ENCODE results near the gene HERPUD2.
"Not testable (repeated sequence)": the region's sequence is repeated elsewhere in the genome, so short reads cannot be mapped to it uniquely, and the experiment has no call there.

HERPUD2 gene

GRCh38 chr7:35712563-35713226 lies 17.8 kb upstream of the HERPUD2 start:
- DNase-seq, result no peak

- DNase-seq, result no peak
These were observed 12.5 kb upstream of the HERPUD2 start for GRCh38 chr7:35707422-35707821.

- no peak for DNase-seq
These were observed 11.1 kb upstream of the HERPUD2 start for GRCh38 chr7:35705932-35706461.

- DNase-seq, result no peak
These were observed 9.3 kb upstream of the HERPUD2 start for GRCh38 chr7:35704261-35704660.

GRCh38 chr7:35702541-35702940 lies 7.6 kb upstream of the HERPUD2 start:
- no peak for DNase-seq

GRCh38 chr7:35701287-35701900 lies 6.5 kb upstream of the HERPUD2 start:
- DNase-seq, result no peak

GRCh38 chr7:35700865-35701264 lies 5.9 kb upstream of the HERPUD2 start:
- no peak for DNase-seq

GRCh38 chr7:35700333-35700732 lies 5.4 kb upstream of the HERPUD2 start:
- no peak for DNase-seq

GRCh38 chr7:35699796-35700305 lies 4.9 kb upstream of the HERPUD2 start:
- no peak for DNase-seq

- not testable (repeated sequence) for DNase-seq
These were observed 3.4 kb upstream of the HERPUD2 start for GRCh38 chr7:35698382-35698781.

- no peak for DNase-seq
These were observed 2.7 kb upstream of the HERPUD2 start for GRCh38 chr7:35697414-35698175.

GRCh38 chr7:35695987-35696386 lies 1.1 kb upstream of the HERPUD2 start:
- DNase-seq, result no peak

GRCh38 chr7:35695473-35695850 lies 527 bp upstream of the HERPUD2 start:
- no peak for DNase-seq

GRCh38 chr7:35694161-35694783 lies 663 bp downstream of the HERPUD2 start:
- peak; percentile 4 for DNase-seq

- no peak for DNase-seq
These were observed 3.1 kb downstream of the HERPUD2 start for GRCh38 chr7:35691827-35692307.

- DNase-seq, result no peak
These were observed 3.6 kb downstream of the HERPUD2 start for GRCh38 chr7:35691366-35691765.

GRCh38 chr7:35690614-35691013 lies 4.3 kb downstream of the HERPUD2 start:
- DNase-seq, result not testable (repeated sequence)

GRCh38 chr7:35685781-35686180 lies 9.2 kb downstream of the HERPUD2 start:
- no peak for DNase-seq

- DNase-seq, result no peak
These were observed 13.5 kb downstream of the HERPUD2 start for GRCh38 chr7:35681231-35682029.

GRCh38 chr7:35680403-35681013 lies 14.4 kb downstream of the HERPUD2 start:
- no peak for DNase-seq

GRCh38 chr7:35677582-35678356 lies 17.2 kb downstream of the HERPUD2 start:
- no peak for DNase-seq

All from NCI-H2029 (cell line).